ENCODE data around the gene ANKRD12.
"Not testable (repeated sequence)": the region's sequence is repeated elsewhere in the genome, so short reads cannot be mapped to it uniquely, and the experiment has no call there.

Gene ANKRD12

DNA sequence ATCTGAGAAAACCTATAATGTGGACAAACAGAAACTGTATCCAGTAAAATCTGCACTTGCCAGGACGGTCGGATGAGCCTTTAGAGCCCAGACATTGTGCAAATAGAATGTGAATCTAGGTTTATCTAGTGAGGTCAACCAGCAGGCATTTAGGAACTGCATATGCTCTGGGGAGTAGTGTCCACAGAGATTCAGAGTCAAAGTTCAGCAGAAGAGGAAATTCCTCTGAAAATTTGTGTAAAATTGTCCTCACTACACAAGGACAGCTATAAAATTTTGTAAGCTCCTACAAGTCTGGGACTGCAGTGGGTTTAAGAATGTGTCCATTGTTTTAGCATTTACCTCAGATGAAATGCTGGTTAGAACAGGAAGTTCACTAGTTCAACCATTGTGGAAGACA, 43.9 kb upstream of the ANKRD12 start:
- POLR2A ChIA-PET, result interaction anchor here (1.0 kb wide), 1 partner anchor 42 kb away, joined by 3 read pairs; no protein-coding TSS in a partner anchor
- H3K4me1 ChIP-seq (ENCODE audit: control insufficient read depth, insufficient read depth, low read length), result no peaks in the 10 kb centered on the region; the same call in 1 of the 2 replicates
- TF ChIP-seq ZNF223 (tag by site-specific recombination; IDR thresholded peaks at IDR 0.05), result no peak
- TF ChIP-seq ZNF654 (tag by site-specific recombination; IDR thresholded peaks at IDR 0.05; ENCODE audit: low read depth), result no peak
- TF ChIP-seq ZNF776 (tag by site-specific recombination; IDR thresholded peaks at IDR 0.05; ENCODE audit: borderline replicate concordance), result no peak
- TF ChIP-seq SETDB1 (IDR thresholded peaks at IDR 0.05; ENCODE audit: insufficient read length, low read length), result no peak
- TF ChIP-seq OSR2 (tag by site-specific recombination; IDR thresholded peaks at IDR 0.05), result no peak
- TF ChIP-seq GLI4 (tag by site-specific recombination; IDR thresholded peaks at IDR 0.05), result no peak
- no peak for TF ChIP-seq SP3 (tag by site-specific recombination; IDR thresholded peaks at IDR 0.05)
- no peak for TF ChIP-seq ZNF664 (tag by site-specific recombination; IDR thresholded peaks at IDR 0.05)
- no peak for TF ChIP-seq ZNF221 (tag by site-specific recombination; IDR thresholded peaks at IDR 0.05; ENCODE audit: borderline replicate concordance)
- TF ChIP-seq ZNF629 (tag by site-specific recombination; IDR thresholded peaks at IDR 0.05), result no peak
- TF ChIP-seq ZNF677 (tag by site-specific recombination; IDR thresholded peaks at IDR 0.05), result no peak
- no peak for TF ChIP-seq ZNF157 (tag by site-specific recombination; IDR thresholded peaks at IDR 0.05)
- TF ChIP-seq ZNF121 (tag by site-specific recombination; IDR thresholded peaks at IDR 0.05), result no peak
- TF ChIP-seq KLF7 (tag by site-specific recombination; IDR thresholded peaks at IDR 0.05; ENCODE audit: borderline replicate concordance), result no peak
- TF ChIP-seq, protein P1, sequence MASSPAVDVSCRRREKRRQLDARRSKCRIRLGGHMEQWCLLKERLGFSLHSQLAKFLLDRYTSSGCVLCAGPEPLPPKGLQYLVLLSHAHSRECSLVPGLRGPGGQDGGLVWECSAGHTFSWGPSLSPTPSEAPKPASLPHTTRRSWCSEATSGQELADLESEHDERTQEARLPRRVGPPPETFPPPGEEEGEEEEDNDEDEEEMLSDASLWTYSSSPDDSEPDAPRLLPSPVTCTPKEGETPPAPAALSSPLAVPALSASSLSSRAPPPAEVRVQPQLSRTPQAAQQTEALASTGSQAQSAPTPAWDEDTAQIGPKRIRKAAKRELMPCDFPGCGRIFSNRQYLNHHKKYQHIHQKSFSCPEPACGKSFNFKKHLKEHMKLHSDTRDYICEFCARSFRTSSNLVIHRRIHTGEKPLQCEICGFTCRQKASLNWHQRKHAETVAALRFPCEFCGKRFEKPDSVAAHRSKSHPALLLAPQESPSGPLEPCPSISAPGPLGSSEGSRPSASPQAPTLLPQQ (tag by site-specific recombination; IDR thresholded peaks at IDR 0.05), result no peak
- TF ChIP-seq, protein P2, sequence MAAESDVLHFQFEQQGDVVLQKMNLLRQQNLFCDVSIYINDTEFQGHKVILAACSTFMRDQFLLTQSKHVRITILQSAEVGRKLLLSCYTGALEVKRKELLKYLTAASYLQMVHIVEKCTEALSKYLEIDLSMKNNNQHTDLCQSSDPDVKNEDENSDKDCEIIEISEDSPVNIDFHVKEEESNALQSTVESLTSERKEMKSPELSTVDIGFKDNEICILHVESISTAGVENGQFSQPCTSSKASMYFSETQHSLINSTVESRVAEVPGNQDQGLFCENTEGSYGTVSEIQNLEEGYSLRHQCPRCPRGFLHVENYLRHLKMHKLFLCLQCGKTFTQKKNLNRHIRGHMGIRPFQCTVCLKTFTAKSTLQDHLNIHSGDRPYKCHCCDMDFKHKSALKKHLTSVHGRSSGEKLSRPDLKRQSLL (tag by site-specific recombination; IDR thresholded peaks at IDR 0.05), result no peak
- TF ChIP-seq ZNF473 (tag by site-specific recombination; IDR thresholded peaks at IDR 0.05), result no peak
- TF ChIP-seq ZFP41 (tag by site-specific recombination; IDR thresholded peaks at IDR 0.05; ENCODE audit: borderline replicate concordance), result no peak
- no peak for TF ChIP-seq KLF8 (tag by site-specific recombination; IDR thresholded peaks at IDR 0.05)
- CTCF ChIA-PET, result no interaction called here
- H3K4me3 ChIP-seq (ENCODE audit: low read depth, low read length), result no peak overlapping the region
- no peaks in the 10 kb centered on the region for H3K9me3 ChIP-seq (ENCODE audit: control insufficient read depth, insufficient read depth, low read depth, low read length)
- H3K27ac ChIP-seq (ENCODE audit: extremely low read depth, low read depth, low read length), result no peak overlapping the region
- H3K36me3 ChIP-seq (ENCODE audit: control insufficient read depth in 2 of 2, insufficient read depth in 1 of 2, low read length in 2 of 2), result no peaks in the 10 kb centered on the region

DNA sequence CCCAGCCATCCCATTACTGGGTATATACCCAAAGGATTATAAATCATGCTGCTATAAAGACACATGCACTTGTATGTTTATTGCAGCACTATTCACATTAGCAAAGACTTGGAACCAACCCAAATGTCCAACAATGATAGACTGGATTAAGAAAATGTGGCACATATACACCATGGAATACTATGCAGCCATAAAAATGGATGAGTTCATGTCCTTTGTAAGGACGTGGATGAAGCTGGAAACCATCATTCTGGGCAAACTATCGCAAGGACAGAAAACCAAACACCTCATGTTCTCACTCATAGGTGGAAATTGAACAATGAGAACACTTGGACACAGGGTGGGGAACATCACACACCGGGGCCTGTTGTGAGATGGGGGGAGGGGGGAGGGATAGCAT, 43.5 kb upstream of the ANKRD12 start:
- not testable (repeated sequence) for H3K9me3 ChIP-seq (ENCODE audit: control insufficient read depth, insufficient read depth, low read depth, low read length); H3K4me1 ChIP-seq (ENCODE audit: control insufficient read depth, insufficient read depth, low read length); H3K4me3 ChIP-seq (ENCODE audit: low read depth, low read length); H3K27ac ChIP-seq (ENCODE audit: extremely low read depth, low read depth, low read length); H3K36me3 ChIP-seq (ENCODE audit: control insufficient read depth in 2 of 2, insufficient read depth in 1 of 2, low read length in 2 of 2)
- TF ChIP-seq ZNF146 (tag by site-specific recombination; IDR thresholded peaks at IDR 0.05), result peak; percentile 74
- TF ChIP-seq, protein P3, sequence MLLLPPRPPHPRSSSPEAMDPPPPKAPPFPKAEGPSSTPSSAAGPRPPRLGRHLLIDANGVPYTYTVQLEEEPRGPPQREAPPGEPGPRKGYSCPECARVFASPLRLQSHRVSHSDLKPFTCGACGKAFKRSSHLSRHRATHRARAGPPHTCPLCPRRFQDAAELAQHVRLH (tag by site-specific recombination; IDR thresholded peaks at IDR 0.05), result 0 out of 2 replicates have a peak, but pooled peaks have one; percentile 12
- CTCF ChIA-PET, result interaction anchor here (0.6 to 0.7 kb wide), 2 partner anchors 37 to 341 kb away, joined by 3 read pairs; no protein-coding TSS in a partner anchor
- POLR2A ChIA-PET, result interaction anchor here (1.0 kb wide), 1 partner anchor 42 kb away, joined by 3 read pairs; no protein-coding TSS in a partner anchor

Measured in HEK293 (cell line).